Astrocyte (in vitro differentiated cells and primary cell): ENCODE data around the gene RAP1GAP.

Source experiments
- EZH2 ChIP-seq: IDR thresholded peaks from 2 replicates; pipeline ENCODE4 v1.6.1; 2012; ENCODE audit warnings: mild to moderate bottlenecking, low read length, inconsistent platforms; ENCODE audit not compliant: insufficient read depth
- TF ChIP-seq, protein P1 (sequence below): IDR thresholded peaks from 2 replicates; pipeline ENCODE4 v1.5.1; 2011; ENCODE audit warnings: low read depth, mild to moderate bottlenecking, inconsistent platforms, low read length, moderate library complexity; ENCODE audit not compliant: insufficient read depth

DNA sequence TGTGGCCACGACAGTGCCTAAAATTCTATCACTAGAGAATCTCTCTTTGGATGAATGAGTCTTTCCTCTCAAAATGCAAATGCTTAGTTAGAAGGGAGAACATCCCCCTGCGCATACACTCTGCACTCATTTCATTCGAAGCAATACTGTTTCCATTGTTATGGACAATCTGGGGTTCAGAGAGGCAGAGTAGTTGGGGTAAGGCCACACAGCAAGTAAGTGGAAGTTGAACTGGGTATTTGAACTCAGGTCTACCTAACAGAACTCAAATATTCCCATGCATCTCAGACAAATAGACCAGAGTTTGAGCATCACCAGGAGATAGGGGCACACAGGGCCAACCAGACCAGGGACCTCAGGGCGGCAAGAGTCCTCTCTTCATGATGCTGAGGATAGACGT lies 25.5 kb downstream of the RAP1GAP start:
- TF ChIP-seq, protein P1, sequence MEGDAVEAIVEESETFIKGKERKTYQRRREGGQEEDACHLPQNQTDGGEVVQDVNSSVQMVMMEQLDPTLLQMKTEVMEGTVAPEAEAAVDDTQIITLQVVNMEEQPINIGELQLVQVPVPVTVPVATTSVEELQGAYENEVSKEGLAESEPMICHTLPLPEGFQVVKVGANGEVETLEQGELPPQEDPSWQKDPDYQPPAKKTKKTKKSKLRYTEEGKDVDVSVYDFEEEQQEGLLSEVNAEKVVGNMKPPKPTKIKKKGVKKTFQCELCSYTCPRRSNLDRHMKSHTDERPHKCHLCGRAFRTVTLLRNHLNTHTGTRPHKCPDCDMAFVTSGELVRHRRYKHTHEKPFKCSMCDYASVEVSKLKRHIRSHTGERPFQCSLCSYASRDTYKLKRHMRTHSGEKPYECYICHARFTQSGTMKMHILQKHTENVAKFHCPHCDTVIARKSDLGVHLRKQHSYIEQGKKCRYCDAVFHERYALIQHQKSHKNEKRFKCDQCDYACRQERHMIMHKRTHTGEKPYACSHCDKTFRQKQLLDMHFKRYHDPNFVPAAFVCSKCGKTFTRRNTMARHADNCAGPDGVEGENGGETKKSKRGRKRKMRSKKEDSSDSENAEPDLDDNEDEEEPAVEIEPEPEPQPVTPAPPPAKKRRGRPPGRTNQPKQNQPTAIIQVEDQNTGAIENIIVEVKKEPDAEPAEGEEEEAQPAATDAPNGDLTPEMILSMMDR = no peak
- TF ChIP-seq EZH2 = no peak
